ENCODE data around the gene MYT1.

The MYT1 gene

GRCh38 chr20:64222851-64223525, 58.7 kb downstream of the MYT1 start:
- TF ChIP-seq CTCF (IDR thresholded peaks at IDR 0.05; ENCODE audit: low read depth, low read length), result no peak
- no peak for DNase-seq (ENCODE audit: extremely low read depth, low read depth)

- TF ChIP-seq CTCF (IDR thresholded peaks at IDR 0.05; ENCODE audit: low read depth, low read length), result peak; percentile 36
- no peak for DNase-seq (ENCODE audit: extremely low read depth, low read depth)
Measured at GRCh38 chr20:64223526-64224067, 59.3 kb downstream of the MYT1 start.

- TF ChIP-seq CTCF (IDR thresholded peaks at IDR 0.05; ENCODE audit: low read depth, low read length), result no peak
- peak; percentile 58 for DNase-seq (ENCODE audit: extremely low read depth, low read depth)
Measured at GRCh38 chr20:64224351-64225170, 60.3 kb downstream of the MYT1 start.

GRCh38 chr20:64225171-64225595, 60.9 kb downstream of the MYT1 start:
- no peak for TF ChIP-seq CTCF (IDR thresholded peaks at IDR 0.05; ENCODE audit: low read depth, low read length)
- no peak for DNase-seq (ENCODE audit: extremely low read depth, low read depth)

- TF ChIP-seq CTCF (IDR thresholded peaks at IDR 0.05; ENCODE audit: low read depth, low read length), result no peak
- DNase-seq (ENCODE audit: extremely low read depth, low read depth), result no peak
Measured at GRCh38 chr20:64225828-64226598, 61.8 kb downstream of the MYT1 start.

- no peak for TF ChIP-seq CTCF (IDR thresholded peaks at IDR 0.05; ENCODE audit: low read depth, low read length)
- DNase-seq (ENCODE audit: extremely low read depth, low read depth), result no peak
Measured at GRCh38 chr20:64226686-64227580, 62.7 kb downstream of the MYT1 start.

Data from AG09319 (cell line).